Kidney epithelial cell (primary cell): Measurements from ENCODE around the gene KIF5A. TPM values are rescaled to one million over a fixed set of nuclear protein-coding genes. Genes with fewer than 3 reads are reported as not detected.

Source experiments
- DNase-seq: peaks from one replicate; pipeline ENCODE4 v3.0.0-alpha.2; 2010; ENCODE audit warnings: low read depth
- H3K27me3 ChIP-seq: 2 replicates; pipeline ENCODE4 v1.6.0; 2011; ENCODE audit warnings: low read length; ENCODE audit not compliant: control insufficient read depth, insufficient read depth
- H3K36me3 ChIP-seq: 2 replicates; pipeline ENCODE4 v1.5.1; 2011; ENCODE audit warnings: low read length; ENCODE audit not compliant: control insufficient read depth, insufficient read depth
- H3K4me3 ChIP-seq: 2 replicates; pipeline ENCODE4 v1.5.1; 2011; ENCODE audit warnings: low read depth, mild to moderate bottlenecking, control low read depth, low read length
- CTCF ChIP-seq: IDR thresholded peaks from 2 replicates; pipeline ENCODE4 v1.5.1; 2011; ENCODE audit warnings: mild to moderate bottlenecking, moderate library complexity, low read length, control low read depth, inconsistent platforms; ENCODE audit not compliant: insufficient read depth, poor library complexity, severe bottlenecking
- total RNA-seq: library from RNA; depleted of rRNA; stranded (reverse); fragments of >200 nt; gene quantifications from 2 replicates; pipeline ENCODE4 v1.2.3, GENCODE V29; 2015

KIF5A gene
- total RNA-seq, 1 donor from 2014 or later = 1.9 TPM

GRCh38 chr12:57533108-57533507, 16.7 kb upstream of the KIF5A start:
- DNase-seq = no peak
- peaks cover 4% of the 10 kb centered on the region for H3K36me3 ChIP-seq
- H3K4me3 ChIP-seq = no peak overlapping the region
- no peaks in the 10 kb centered on the region for H3K27me3 ChIP-seq
- TF ChIP-seq CTCF = no peak

- TF ChIP-seq CTCF = no peak
- Histone ChIP-seq H3K4me3 (no peak overlapping the region), H3K27me3 (no peaks in the 10 kb centered on the region), H3K36me3 (peaks cover 2% of the 10 kb centered on the region)
- DNase-seq = no peak
Observed at GRCh38 chr12:57534250-57534649, 15.6 kb upstream of the KIF5A start.

GRCh38 chr12:57534991-57535543, 14.8 kb upstream of the KIF5A start:
- DNase-seq = no peak
- H3K27me3 ChIP-seq = no peaks in the 10 kb centered on the region
- TF ChIP-seq CTCF = no peak
- H3K4me3 ChIP-seq = no peak overlapping the region
- peaks cover 2% of the 10 kb centered on the region for H3K36me3 ChIP-seq

GRCh38 chr12:57535764-57536596, 13.9 kb upstream of the KIF5A start:
- H3K36me3 ChIP-seq = peaks cover 1% of the 10 kb centered on the region
- no peak for DNase-seq
- no peak for TF ChIP-seq CTCF
- H3K27me3 ChIP-seq = no peaks in the 10 kb centered on the region
- H3K4me3 ChIP-seq = no peak overlapping the region

- no peak for TF ChIP-seq CTCF
- Histone ChIP-seq H3K4me3 (no peak overlapping the region), H3K36me3 (peaks cover 1% of the 10 kb centered on the region)
Observed at GRCh38 chr12:57536597-57536942, 13.3 kb upstream of the KIF5A start.

More at GRCh38 chr12:57536597-57536942, 13.3 kb upstream of the KIF5A start:
- no peak for DNase-seq
- H3K27me3 ChIP-seq = no peaks in the 10 kb centered on the region
